Neutrophil (primary cell): Measurements from ENCODE around the gene PGK2.
A peak's percentile ranks its signal among the peaks of the same experiment; 100 is the strongest.

ENCODE experiments used
- H3K27ac ChIP-seq: fragments of 200-600 bp; sonication (generic); 2 replicates; pipeline ENCODE4 v1.5.1; 2016; ENCODE audit warnings: mild to moderate bottlenecking, moderate library complexity
- H3K27me3 ChIP-seq: fragments of 200-600 bp; sonication (generic); 2 replicates; pipeline ENCODE4 v1.6.0; 2016; ENCODE audit warnings: mild to moderate bottlenecking
- H3K36me3 ChIP-seq: fragments of 200-600 bp; sonication (generic); 2 replicates; pipeline ENCODE4 v1.5.1; 2017
- H3K4me1 ChIP-seq, 2 experiments: fragments of 200-600 bp in 1 of 2; sonication (generic) in 1 of 2; 1 replicate in 1 of 2; 2 replicates in 1 of 2; pipeline versions ENCODE4 v1.5.1 to v1.6.1; 2013 to 2016; ENCODE audit warnings: low read depth in 1 of 2, low read length in 1 of 2, mild to moderate bottlenecking in 1 of 2, moderate library complexity in 1 of 2; ENCODE audit not compliant: control insufficient read depth in 1 of 2, insufficient read depth in 1 of 2
- H3K4me3 ChIP-seq, 2 experiments: fragments of 200-600 bp in 1 of 2; sonication (generic) in 1 of 2; 1 replicate in 1 of 2; 2 replicates in 1 of 2; pipeline ENCODE4 v1.5.1; 2013 to 2016; ENCODE audit warnings: low read depth in 1 of 2, low read length in 1 of 2, mild to moderate bottlenecking in 1 of 2, moderate library complexity in 1 of 2
- H3K9me3 ChIP-seq: fragments of 200-600 bp; sonication (generic); 2 replicates; pipeline ENCODE4 v1.5.1; 2016
- TF ChIP-seq, protein P1 (sequence below): fragments of 200-600 bp; sonication (generic); IDR thresholded peaks from 2 replicates; pipeline ENCODE4 v1.5.1; 2016; ENCODE audit warnings: antibody characterized with exemption

Gene PGK2

GRCh38 chr6:49790341-49790740 is 3.3 kb upstream of the PGK2 start:
- Histone ChIP-seq H3K27me3 (no peaks in the 10 kb centered on the region), H3K27ac (peak overlapping the region; percentile 68), H3K4me1 (peaks cover 31 to 36% of the 10 kb centered on the region in 2 experiments), H3K36me3 (no peaks in the 10 kb centered on the region), H3K9me3 (no peaks in the 10 kb centered on the region), H3K4me3 (no peak overlapping the region)
- TF ChIP-seq, protein P1, sequence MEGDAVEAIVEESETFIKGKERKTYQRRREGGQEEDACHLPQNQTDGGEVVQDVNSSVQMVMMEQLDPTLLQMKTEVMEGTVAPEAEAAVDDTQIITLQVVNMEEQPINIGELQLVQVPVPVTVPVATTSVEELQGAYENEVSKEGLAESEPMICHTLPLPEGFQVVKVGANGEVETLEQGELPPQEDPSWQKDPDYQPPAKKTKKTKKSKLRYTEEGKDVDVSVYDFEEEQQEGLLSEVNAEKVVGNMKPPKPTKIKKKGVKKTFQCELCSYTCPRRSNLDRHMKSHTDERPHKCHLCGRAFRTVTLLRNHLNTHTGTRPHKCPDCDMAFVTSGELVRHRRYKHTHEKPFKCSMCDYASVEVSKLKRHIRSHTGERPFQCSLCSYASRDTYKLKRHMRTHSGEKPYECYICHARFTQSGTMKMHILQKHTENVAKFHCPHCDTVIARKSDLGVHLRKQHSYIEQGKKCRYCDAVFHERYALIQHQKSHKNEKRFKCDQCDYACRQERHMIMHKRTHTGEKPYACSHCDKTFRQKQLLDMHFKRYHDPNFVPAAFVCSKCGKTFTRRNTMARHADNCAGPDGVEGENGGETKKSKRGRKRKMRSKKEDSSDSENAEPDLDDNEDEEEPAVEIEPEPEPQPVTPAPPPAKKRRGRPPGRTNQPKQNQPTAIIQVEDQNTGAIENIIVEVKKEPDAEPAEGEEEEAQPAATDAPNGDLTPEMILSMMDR: no peak

GRCh38 chr6:49784272-49784671 is 2.8 kb downstream of the PGK2 start:
- TF ChIP-seq, protein P1: no peak
- no peaks in the 10 kb centered on the region for H3K36me3 ChIP-seq

DNA sequence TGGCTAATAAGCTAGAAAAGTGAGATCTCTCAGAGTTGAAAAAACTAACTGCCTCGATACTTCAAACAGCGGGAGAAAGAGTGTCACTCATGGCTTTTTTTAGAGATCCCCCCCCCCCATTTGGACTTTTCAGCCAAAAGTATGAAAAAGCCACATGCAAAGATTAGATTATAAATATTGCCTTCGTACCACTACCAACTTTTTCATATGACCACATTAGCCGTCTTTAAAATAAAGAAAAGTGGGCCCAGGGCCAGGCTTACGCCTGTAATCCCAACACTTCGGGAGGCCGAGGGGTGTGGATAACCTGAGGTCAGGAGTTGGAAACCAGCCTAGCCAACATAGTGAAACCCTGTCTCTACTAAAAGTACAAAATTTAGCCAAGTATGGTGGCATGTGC is 4.4 kb downstream of the PGK2 start:
- Histone ChIP-seq H3K27me3 (no peaks in the 10 kb centered on the region), H3K4me3 (no peak overlapping the region), H3K36me3 (no peaks in the 10 kb centered on the region), H3K27ac (no peak overlapping the region), H3K9me3 (no peaks in the 10 kb centered on the region), H3K4me1 (peaks cover 11 to 18% of the 10 kb centered on the region in 2 experiments)
- TF ChIP-seq, protein P1: no peak

More at GRCh38 chr6:49784272-49784671, 2.8 kb downstream of the PGK2 start:
- Histone ChIP-seq H3K27me3 (no peaks in the 10 kb centered on the region), H3K4me1 (peaks cover 12 to 17% of the 10 kb centered on the region in 2 experiments), H3K27ac (no peak overlapping the region), H3K4me3 (no peak overlapping the region), H3K9me3 (no peaks in the 10 kb centered on the region)

GRCh38 chr6:49782293-49782692 is 4.8 kb downstream of the PGK2 start:
- TF ChIP-seq, protein P1: no peak
- H3K27ac ChIP-seq: no peak overlapping the region
- no peaks in the 10 kb centered on the region for H3K27me3 ChIP-seq
- peaks cover 15 to 20% of the 10 kb centered on the region in 2 experiments for H3K4me1 ChIP-seq
- H3K9me3 ChIP-seq: no peaks in the 10 kb centered on the region
- no peak overlapping the region for H3K4me3 ChIP-seq
- H3K36me3 ChIP-seq: no peaks in the 10 kb centered on the region

- H3K4me1 ChIP-seq: peaks cover 36 to 44% of the 10 kb centered on the region in 2 experiments
- peak overlapping the region in 1 of 2 experiments; percentile 7 for H3K4me3 ChIP-seq
- no peaks in the 10 kb centered on the region for H3K36me3 ChIP-seq
- TF ChIP-seq, protein P1: no peak
- peak overlapping the region; percentile 76 for H3K27ac ChIP-seq
- no peaks in the 10 kb centered on the region for H3K27me3 ChIP-seq
- H3K9me3 ChIP-seq: no peaks in the 10 kb centered on the region
These were observed 10.6 kb downstream of the PGK2 start for GRCh38 chr6:49776444-49776843.

GRCh38 chr6:49775043-49775442 is 12.0 kb downstream of the PGK2 start:
- Histone ChIP-seq H3K27me3 (no peaks in the 10 kb centered on the region), H3K27ac (peak overlapping the region; percentile 76), H3K4me3 (no peak overlapping the region), H3K9me3 (no peaks in the 10 kb centered on the region), H3K36me3 (no peaks in the 10 kb centered on the region), H3K4me1 (peaks cover 36 to 44% of the 10 kb centered on the region in 2 experiments)
- TF ChIP-seq, protein P1: no peak
